SU-DHL-6 (cell line): ENCODE data around the gene DDX5.

ENCODE experiments used
- CTCF ChIP-seq: fragments of 200-600 bp; sonication (generic); IDR thresholded peaks from one replicate; pipeline ENCODE4 v1.5.1; 2017; ENCODE audit warnings: antibody characterized with exemption, mild to moderate bottlenecking, low read length, moderate library complexity; ENCODE audit not compliant: insufficient read depth, poor library complexity, severe bottlenecking
- EZH2phosphoT487 ChIP-seq: fragments of 200-600 bp; sonication (generic), shearing (Covaris generic); conservative IDR thresholded peaks from 2 replicates; pipeline ENCODE4 v1.6.1; 2018; ENCODE audit warnings: mild to moderate bottlenecking, antibody characterized with exemption, low read length, moderate library complexity, mixed read lengths

- TF ChIP-seq CTCF: no peak
- TF ChIP-seq EZH2phosphoT487: no peak
Observed at GRCh38 chr17:64458756-64459155, 47.3 kb downstream of the DDX5 start.
